ENCODE data around the gene NDEL1.

DNA sequence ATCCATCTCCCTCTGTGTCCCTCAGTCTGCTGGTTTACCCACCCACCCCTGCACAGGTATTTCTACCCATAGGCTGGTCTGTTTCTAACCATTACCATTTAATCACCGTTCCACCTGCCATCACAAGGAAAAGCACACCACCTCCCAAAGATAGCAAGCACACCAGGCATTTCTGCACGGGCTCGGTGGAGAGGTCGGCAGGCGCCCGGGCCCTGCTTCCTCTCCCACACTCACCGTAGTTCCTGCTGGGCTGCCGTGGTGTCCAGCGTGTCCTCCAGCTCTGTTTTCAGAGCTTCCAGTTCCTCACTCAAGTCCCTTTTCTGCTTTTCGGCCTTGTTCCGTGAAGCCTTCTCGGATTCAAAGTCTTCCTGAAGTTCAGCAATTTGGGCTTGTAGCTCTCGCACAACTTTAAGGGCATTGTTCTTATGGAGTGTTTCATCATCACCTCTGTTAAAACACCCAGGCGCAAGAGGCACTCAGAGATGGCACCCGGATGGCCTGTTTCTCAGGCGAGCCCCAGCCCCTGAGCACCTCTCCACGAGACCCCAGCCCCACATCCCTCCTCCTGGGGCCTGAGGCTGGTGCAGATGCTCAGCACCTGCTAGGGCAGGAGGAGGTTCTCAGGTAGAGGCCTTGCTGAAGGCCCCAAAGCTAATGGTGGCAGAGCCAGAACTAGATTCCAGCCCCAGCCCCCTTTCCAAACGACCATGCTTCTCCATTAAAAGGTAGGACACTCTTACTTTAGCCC is 69.0 kb downstream of the NDEL1 start:
- TF ChIP-seq, protein P1, sequence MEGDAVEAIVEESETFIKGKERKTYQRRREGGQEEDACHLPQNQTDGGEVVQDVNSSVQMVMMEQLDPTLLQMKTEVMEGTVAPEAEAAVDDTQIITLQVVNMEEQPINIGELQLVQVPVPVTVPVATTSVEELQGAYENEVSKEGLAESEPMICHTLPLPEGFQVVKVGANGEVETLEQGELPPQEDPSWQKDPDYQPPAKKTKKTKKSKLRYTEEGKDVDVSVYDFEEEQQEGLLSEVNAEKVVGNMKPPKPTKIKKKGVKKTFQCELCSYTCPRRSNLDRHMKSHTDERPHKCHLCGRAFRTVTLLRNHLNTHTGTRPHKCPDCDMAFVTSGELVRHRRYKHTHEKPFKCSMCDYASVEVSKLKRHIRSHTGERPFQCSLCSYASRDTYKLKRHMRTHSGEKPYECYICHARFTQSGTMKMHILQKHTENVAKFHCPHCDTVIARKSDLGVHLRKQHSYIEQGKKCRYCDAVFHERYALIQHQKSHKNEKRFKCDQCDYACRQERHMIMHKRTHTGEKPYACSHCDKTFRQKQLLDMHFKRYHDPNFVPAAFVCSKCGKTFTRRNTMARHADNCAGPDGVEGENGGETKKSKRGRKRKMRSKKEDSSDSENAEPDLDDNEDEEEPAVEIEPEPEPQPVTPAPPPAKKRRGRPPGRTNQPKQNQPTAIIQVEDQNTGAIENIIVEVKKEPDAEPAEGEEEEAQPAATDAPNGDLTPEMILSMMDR (IDR thresholded peaks at IDR 0.05; ENCODE audit: low read depth, low read length, poor library complexity, severe bottlenecking): no peak
- no peak for TF ChIP-seq EZH2phosphoT487 (IDR thresholded peaks at IDR 0.05; ENCODE audit: borderline replicate concordance, low read length)

Measured in DOHH2 (cell line).